Hematopoietic multipotent progenitor cell treated with erythropoietin and hydrocortisone succinate and interleukin-3 and kit ligand, for 6 days (in vitro differentiated cells): Measurements from ENCODE around the gene TMEM222.
"Not testable (repeated sequence)": the region's sequence is repeated elsewhere in the genome, so short reads cannot be mapped to it uniquely, and the experiment has no call there.

Experiments
- DNase-seq: peaks from one replicate; pipeline ENCODE4 v3.0.0-alpha.2; 2015

Gene TMEM222

GRCh38 chr1:27380766-27381733 lies 59.1 kb downstream of the TMEM222 start:
- DNase-seq, result no peak

- DNase-seq, result no peak
Measured at GRCh38 chr1:27381969-27382762, 60.2 kb downstream of the TMEM222 start.

DNA sequence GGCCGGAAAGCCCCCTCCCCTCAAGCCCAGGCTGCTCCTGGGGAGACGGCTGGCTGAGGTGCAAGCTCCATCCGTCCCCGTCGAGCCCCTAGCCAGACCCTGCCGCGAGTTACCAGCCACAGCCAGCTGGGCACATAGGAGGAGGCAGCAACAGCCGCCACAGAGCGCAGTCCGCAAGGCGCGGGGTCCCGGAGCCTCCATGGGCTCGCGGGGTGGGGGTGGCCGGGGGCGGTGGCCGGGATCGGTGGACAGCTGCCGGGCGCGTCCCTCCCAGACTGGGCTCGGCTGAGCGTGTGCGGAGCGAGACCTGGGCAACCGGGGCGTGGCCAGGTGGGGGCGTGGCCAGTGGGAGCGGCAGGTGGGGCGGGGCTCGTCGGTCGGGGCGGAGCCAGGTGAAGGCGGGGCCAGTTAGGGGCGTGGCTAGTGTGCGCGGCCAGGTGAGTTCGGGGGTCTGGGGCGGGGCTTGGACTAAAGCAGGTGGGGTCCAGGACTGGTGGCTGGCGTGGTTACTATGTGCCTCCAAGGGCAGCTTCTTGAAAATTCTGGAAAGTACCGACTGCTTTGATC lies 61.2 kb downstream of the TMEM222 start, which contains the start of gene CD164L2:
Gene CD164L2, minus strand, starts transcription at position 295 of the 567 bp plus-strand sequence. Its CDS starts 94 bp downstream, at position 201.
- peak; percentile 37 for DNase-seq

- no peak for DNase-seq
Measured at GRCh38 chr1:27383661-27384060, 61.7 kb downstream of the TMEM222 start.

DNA sequence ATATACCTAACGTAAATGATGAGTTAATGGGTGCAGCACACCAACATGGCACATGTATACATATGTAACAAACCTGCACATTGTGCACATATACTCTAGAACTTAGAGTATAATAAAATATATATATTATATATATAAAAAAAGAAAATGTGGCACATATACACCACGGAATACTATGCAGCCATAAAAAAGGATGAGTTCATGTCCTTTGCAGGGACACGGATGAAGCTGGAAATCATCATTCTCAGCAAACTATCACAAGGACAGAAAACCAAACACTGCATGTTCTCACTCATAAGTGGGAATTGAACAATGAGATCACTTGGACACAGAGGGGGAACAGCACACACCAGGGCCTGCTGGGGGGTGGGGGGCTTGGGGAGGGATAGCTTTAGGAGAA lies 62.8 kb downstream of the TMEM222 start:
- not testable (repeated sequence) for DNase-seq
